ENCODE data around the gene PDE4D. TPM values are rescaled to one million over a fixed set of nuclear protein-coding genes. Genes with fewer than 3 reads are reported as not detected.

Gene PDE4D
- total RNA-seq, 1 experiment from 2014 or later: 3.3 TPM

DNA sequence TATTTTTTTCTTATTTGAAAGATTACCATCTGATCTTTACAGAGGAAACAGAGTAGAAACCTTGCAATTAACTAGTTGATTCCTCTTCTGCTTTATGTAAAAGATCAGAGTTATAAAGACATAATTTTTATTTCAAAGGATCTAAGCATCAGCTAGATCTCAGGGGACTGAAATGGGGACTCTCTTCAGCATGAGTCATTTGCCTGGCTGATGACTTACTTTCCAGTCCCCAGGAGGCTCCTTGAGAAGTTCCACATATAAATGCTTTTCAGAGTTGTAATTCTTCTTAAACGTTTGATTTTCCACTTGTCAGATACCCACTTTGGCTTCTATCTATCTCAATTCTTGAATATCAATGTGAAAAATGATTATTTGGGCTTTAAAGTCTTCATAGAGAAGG, 921.2 kb downstream of the PDE4D start (continued):
- TF ChIP-seq E2F1 (CRISPR knock-in tag; IDR thresholded peaks at IDR 0.05): no peak
- no peak for TF ChIP-seq ATF3 (CRISPR knock-in tag; conservative IDR thresholded peaks at IDR 0.05)
- TF ChIP-seq NR1H2 (CRISPR knock-in tag; IDR thresholded peaks at IDR 0.05): no peak
- TF ChIP-seq, protein P1, sequence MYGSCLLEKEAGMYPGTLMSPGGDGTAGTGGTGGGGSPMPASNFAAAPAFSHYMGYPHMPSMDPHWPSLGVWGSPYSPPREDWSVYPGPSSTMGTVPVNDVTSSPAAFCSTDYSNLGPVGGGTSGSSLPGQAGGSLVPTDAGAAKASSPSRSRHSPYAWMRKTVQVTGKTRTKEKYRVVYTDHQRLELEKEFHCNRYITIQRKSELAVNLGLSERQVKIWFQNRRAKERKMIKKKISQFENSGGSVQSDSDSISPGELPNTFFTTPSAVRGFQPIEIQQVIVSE (CRISPR knock-in tag; IDR thresholded peaks at IDR 0.05; ENCODE audit: borderline replicate concordance): no peak

- POLR2A ChIA-PET: no interaction called here
- H3K27me3 Mint-ChIP-seq (ENCODE audit: low read depth): no peaks in the 10 kb centered on the region
- no peaks in the 10 kb centered on the region for H3K9me3 Mint-ChIP-seq
- TF ChIP-seq ESRRA (CRISPR knock-in tag; IDR thresholded peaks at IDR 0.05; ENCODE audit: borderline replicate concordance): no peak
- no peak for TF ChIP-seq ZBTB43 (CRISPR knock-in tag; IDR thresholded peaks at IDR 0.05)
- no peak for TF ChIP-seq NR2C2 (CRISPR knock-in tag; IDR thresholded peaks at IDR 0.05)
- no peak for TF ChIP-seq TEAD1 (CRISPR knock-in tag; IDR thresholded peaks at IDR 0.05)
- DNase-seq (ENCODE audit: low spot score) (no peak), ATAC-seq (no peak)
- no peaks in the 10 kb centered on the region for H3K36me3 Mint-ChIP-seq
- peaks cover 22% of the 10 kb centered on the region for H3K4me1 Mint-ChIP-seq
- no peak overlapping the region for H3K4me3 Mint-ChIP-seq
- H3K27ac Mint-ChIP-seq: no peak overlapping the region
- CTCF ChIA-PET: interaction anchor here (1.4 to 3.3 kb wide), 2 partner anchors 15 to 79 kb away, joined by 3 to 15 read pairs; no protein-coding TSS in a partner anchor
Measured at GRCh38 chr5:58970766-58971165, 922.8 kb downstream of the PDE4D start.

GRCh38 chr5:58969795-58970194, 923.7 kb downstream of the PDE4D start:
- H3K9me3 Mint-ChIP-seq: no peaks in the 10 kb centered on the region
- H3K4me3 Mint-ChIP-seq: no peak overlapping the region
- no peak for DNase-seq (ENCODE audit: low spot score)
- no peak overlapping the region for H3K27ac Mint-ChIP-seq
- CTCF ChIA-PET: interaction anchor here (3.3 kb wide), 1 partner anchor 78 kb away, joined by 15 read pairs; no protein-coding TSS in a partner anchor
- no peak for ATAC-seq
- POLR2A ChIA-PET: no interaction called here
- H3K36me3 Mint-ChIP-seq: no peaks in the 10 kb centered on the region
- no peaks in the 10 kb centered on the region for H3K27me3 Mint-ChIP-seq (ENCODE audit: low read depth)
- peaks cover 22% of the 10 kb centered on the region for H3K4me1 Mint-ChIP-seq
- no peak for TF ChIP-seq ZBTB21 (CRISPR knock-in tag; IDR thresholded peaks at IDR 0.05; ENCODE audit: borderline replicate concordance)
- TF ChIP-seq, protein P2, sequence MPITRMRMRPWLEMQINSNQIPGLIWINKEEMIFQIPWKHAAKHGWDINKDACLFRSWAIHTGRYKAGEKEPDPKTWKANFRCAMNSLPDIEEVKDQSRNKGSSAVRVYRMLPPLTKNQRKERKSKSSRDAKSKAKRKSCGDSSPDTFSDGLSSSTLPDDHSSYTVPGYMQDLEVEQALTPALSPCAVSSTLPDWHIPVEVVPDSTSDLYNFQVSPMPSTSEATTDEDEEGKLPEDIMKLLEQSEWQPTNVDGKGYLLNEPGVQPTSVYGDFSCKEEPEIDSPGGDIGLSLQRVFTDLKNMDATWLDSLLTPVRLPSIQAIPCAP (CRISPR knock-in tag; IDR thresholded peaks at IDR 0.05): no peak
- no peak for TF ChIP-seq MYBL2 (CRISPR knock-in tag; IDR thresholded peaks at IDR 0.05)
- TF ChIP-seq NFE2L1 (CRISPR knock-in tag; IDR thresholded peaks at IDR 0.05): no peak
- TF ChIP-seq NFATC4 (CRISPR knock-in tag; IDR thresholded peaks at IDR 0.05): no peak
- TF ChIP-seq JAZF1 (CRISPR knock-in tag; IDR thresholded peaks at IDR 0.05): no peak
- TF ChIP-seq, protein P3, sequence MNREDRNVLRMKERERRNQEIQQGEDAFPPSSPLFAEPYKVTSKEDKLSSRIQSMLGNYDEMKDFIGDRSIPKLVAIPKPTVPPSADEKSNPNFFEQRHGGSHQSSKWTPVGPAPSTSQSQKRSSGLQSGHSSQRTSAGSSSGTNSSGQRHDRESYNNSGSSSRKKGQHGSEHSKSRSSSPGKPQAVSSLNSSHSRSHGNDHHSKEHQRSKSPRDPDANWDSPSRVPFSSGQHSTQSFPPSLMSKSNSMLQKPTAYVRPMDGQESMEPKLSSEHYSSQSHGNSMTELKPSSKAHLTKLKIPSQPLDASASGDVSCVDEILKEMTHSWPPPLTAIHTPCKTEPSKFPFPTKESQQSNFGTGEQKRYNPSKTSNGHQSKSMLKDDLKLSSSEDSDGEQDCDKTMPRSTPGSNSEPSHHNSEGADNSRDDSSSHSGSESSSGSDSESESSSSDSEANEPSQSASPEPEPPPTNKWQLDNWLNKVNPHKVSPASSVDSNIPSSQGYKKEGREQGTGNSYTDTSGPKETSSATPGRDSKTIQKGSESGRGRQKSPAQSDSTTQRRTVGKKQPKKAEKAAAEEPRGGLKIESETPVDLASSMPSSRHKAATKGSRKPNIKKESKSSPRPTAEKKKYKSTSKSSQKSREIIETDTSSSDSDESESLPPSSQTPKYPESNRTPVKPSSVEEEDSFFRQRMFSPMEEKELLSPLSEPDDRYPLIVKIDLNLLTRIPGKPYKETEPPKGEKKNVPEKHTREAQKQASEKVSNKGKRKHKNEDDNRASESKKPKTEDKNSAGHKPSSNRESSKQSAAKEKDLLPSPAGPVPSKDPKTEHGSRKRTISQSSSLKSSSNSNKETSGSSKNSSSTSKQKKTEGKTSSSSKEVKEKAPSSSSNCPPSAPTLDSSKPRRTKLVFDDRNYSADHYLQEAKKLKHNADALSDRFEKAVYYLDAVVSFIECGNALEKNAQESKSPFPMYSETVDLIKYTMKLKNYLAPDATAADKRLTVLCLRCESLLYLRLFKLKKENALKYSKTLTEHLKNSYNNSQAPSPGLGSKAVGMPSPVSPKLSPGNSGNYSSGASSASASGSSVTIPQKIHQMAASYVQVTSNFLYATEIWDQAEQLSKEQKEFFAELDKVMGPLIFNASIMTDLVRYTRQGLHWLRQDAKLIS (CRISPR knock-in tag; IDR thresholded peaks at IDR 0.05; ENCODE audit: borderline replicate concordance): no peak
- TF ChIP-seq ELF4 (CRISPR knock-in tag; IDR thresholded peaks at IDR 0.05; ENCODE audit: low read depth): no peak
- no peak for TF ChIP-seq CREM (CRISPR knock-in tag; IDR thresholded peaks at IDR 0.05)
- TF ChIP-seq ARID4B (CRISPR knock-in tag; IDR thresholded peaks at IDR 0.05; ENCODE audit: borderline replicate concordance): no peak
- TF ChIP-seq, protein P4, sequence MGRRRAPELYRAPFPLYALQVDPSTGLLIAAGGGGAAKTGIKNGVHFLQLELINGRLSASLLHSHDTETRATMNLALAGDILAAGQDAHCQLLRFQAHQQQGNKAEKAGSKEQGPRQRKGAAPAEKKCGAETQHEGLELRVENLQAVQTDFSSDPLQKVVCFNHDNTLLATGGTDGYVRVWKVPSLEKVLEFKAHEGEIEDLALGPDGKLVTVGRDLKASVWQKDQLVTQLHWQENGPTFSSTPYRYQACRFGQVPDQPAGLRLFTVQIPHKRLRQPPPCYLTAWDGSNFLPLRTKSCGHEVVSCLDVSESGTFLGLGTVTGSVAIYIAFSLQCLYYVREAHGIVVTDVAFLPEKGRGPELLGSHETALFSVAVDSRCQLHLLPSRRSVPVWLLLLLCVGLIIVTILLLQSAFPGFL (CRISPR knock-in tag; IDR thresholded peaks at IDR 0.05; ENCODE audit: borderline replicate concordance): no peak
- TF ChIP-seq, protein P5, sequence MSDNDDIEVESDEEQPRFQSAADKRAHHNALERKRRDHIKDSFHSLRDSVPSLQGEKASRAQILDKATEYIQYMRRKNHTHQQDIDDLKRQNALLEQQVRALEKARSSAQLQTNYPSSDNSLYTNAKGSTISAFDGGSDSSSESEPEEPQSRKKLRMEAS (CRISPR knock-in tag; IDR thresholded peaks at IDR 0.05): no peak
